ENCODE results near the gene DGCR6. TPM values are rescaled to one million over a fixed set of nuclear protein-coding genes. Genes with fewer than 3 reads are reported as not detected.
"Not testable (repeated sequence)": the region's sequence is repeated elsewhere in the genome, so short reads cannot be mapped to it uniquely, and the experiment has no call there.

DGCR6 gene
- 1.3 and 4.4 TPM in 2 replicates for total RNA-seq (2014; rRNA removed; shearing (Covaris generic); ENCODE audit: low replicate concordance)

DNA sequence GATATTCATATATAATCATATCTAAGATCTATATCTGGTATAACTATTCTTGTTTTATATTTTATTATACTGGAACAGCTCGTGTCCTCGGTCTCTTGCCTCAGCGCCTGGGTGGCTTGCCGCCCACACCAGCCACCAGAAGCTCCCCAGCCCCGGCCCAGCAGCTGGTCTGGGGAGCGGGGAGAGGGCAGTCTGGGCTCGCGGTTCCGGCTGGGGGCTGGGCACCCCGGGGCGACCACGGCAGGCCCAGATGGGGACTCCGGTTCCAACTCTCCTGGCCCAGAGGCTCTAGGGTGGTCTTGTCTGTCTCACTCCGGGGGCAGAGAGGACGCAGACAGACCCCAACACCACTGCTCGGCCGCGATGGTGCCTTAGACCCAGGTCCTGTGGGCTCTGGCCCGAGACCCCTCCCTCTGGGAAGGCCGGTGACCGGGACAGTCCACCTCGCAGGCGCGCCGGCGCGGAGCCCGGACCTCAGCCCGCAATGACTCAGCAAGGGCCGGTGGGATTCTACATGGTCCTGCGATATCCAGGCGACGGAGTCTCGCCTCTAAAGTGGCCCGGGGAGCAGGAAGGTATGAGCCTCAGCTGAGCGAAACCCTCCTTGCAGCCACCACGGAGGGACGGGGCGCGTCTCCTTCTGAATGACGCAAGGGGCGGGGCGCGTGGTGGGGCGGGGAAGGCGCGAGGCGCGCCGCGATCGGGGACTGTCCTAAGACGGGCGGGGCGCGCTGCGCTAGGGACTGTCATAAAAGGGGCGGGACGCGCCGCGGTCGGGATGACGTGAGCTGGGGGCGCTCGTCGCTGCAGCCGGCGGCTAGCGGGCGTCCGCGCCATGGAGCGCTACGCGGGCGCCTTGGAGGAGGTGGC, at the start of gene DGCR6:
TSS of gene DGCR6 (plus strand) at position 781 of the 870 bp plus-strand sequence. CDS start at position 836, 55 bp downstream.
- H3K9me3 ChIP-seq, result no peaks in the 10 kb centered on the region
- DNase-seq, result no peak
- no peaks in the 10 kb centered on the region for H3K27me3 ChIP-seq
- no peak within 1 kb of the TSS for H3K4me3 ChIP-seq
- no peaks in the 10 kb centered on the region for H3K36me3 ChIP-seq

DNA sequence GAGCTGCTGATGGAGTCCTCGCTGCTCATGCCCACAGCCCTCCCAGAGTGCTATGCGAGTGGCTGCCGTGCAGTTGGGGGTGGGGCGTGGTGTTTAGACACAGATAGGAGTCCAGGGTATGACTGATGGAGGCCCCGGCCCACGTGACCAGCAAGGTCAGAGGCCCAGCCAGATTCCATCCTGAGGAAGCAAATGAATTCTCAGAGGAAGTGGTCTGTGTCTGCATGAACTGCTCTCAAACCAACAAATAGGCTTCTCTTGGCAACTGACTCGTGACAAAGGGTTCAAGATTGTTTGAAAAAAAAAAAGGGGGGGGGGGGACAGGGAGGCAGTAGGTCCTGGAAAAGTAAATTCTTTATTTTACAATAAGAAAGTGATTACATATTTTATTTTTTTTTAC, 46.8 kb upstream of the DGCR6 start:
- H3K9me3 ChIP-seq, H3K36me3 ChIP-seq, DNase-seq, H3K4me3 ChIP-seq, H3K27me3 ChIP-seq: not testable (repeated sequence)

DNA sequence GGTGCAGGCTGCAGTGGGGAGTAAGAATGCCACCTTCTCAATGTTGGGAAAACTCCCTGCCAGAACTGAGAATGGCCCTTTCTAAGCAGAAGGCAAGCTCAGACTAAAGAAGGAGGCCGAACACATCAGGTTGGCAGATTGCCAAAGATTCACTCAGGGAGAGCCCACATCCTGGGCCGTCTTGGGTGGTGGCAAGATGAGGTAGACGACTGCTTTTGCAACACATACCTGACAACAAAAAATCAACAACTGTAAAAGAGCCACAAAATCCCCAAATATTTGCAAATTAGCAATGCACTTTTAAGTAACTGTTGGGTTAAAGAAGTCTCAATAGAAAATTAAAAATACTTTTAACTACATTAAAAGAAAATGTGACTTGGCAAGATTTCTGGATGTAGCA, 24.9 kb upstream of the DGCR6 start:
- H3K36me3 ChIP-seq, H3K27me3 ChIP-seq, H3K4me3 ChIP-seq, H3K9me3 ChIP-seq, DNase-seq: not testable (repeated sequence)

DNA sequence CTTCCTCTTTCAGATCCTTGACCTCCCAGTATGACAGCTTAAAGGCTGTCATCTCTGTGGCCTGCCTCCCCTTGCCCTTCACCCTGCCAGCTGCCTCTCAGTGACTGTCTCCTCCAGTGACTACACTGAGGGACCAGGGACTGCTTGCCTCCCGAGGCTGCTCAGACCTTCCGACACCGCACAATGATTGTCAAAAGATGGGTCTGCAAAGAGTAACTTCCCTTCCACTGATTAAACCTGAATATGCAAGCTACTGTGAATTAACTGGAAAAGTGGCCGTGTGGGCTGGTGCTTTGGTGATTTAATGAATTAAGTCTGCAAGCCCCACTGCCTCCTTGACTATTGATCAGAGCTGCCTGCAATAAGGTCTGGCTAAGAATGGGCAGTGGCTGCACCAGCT, 21.7 kb upstream of the DGCR6 start:
- not testable (repeated sequence) for H3K27me3 ChIP-seq, DNase-seq, H3K4me3 ChIP-seq, H3K36me3 ChIP-seq, H3K9me3 ChIP-seq

DNA sequence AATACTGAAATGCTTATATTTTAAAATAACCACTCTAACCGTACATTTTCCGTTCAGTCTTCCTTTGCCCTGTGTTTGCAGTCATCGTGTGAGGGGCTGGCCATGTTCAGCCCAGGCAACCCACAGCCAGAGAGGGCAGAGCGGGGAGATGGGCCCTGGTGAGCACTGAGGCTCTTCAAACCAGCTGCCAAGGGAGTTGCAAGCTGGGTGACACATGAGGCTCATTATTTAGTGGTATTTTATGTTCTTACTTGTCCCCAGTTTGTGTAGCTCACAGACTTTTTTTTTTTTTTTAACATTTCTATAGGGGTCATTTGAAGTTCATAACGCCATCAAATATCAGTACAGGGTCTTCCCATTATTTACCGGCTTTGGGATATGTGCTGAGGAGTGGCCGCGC, 18.0 kb upstream of the DGCR6 start:
- DNase-seq, result no peak
- H3K36me3 ChIP-seq, result no peaks in the 10 kb centered on the region

DNA sequence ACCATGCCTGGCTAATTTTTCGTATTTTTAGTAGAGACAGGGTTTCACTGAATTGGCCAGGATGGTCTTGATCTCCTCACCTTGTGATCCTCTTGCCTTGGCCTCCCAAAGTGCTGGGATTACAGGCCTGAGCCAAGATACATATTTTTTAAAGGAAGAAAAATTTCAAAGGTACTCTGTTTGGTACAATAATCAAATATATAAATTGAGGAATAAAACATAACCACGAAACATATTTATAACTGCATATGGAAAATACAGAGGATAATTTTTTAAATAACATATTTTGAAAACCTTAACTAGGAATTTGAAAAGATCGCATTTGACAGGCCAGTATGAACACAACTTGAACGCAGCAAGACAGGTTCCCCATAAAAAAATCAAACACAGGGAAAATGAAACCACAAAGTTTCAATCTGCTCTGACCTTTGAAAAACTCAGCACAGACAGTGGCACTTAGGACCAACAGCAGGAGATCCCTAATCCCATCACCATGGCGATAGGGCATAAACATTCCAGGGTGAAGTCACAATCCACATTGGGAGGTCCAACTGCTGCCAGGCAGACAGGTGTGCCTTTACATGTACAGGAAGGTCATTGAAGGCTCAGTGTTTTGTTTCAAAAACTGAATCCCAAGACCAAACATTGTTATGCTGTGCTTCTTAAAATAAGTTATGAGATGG, 15.5 kb upstream of the DGCR6 start:
- not testable (repeated sequence) for H3K9me3 ChIP-seq, H3K36me3 ChIP-seq

More for the DNA sequence above, 18.0 kb upstream of the DGCR6 start:
- Histone ChIP-seq H3K4me3 (no peak overlapping the region), H3K9me3 (no peaks in the 10 kb centered on the region), H3K27me3 (no peaks in the 10 kb centered on the region)

DNA sequence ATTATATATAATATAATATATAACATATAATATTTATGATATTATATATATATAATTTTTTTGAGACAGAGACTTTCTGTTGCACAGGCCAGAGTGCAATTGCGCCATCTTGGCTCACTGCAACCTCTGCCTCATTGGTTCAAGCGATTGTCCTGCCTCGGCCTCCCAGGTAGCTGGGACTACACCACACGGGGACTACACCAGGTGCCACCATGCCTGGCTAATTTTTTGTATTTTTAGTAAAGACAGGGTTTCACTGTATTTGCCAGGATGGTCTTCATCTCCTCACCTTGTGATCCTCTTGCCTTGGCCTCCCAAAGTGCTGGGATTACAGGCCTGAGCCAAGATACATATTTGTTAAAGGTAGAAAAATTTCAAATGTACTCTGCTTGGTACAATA, 12.3 kb upstream of the DGCR6 start:
- DNase-seq, H3K36me3 ChIP-seq, H3K4me3 ChIP-seq, H3K9me3 ChIP-seq, H3K27me3 ChIP-seq: not testable (repeated sequence)

More for the DNA sequence above, 15.5 kb upstream of the DGCR6 start:
- not testable (repeated sequence) for DNase-seq, H3K4me3 ChIP-seq, H3K27me3 ChIP-seq

DNA sequence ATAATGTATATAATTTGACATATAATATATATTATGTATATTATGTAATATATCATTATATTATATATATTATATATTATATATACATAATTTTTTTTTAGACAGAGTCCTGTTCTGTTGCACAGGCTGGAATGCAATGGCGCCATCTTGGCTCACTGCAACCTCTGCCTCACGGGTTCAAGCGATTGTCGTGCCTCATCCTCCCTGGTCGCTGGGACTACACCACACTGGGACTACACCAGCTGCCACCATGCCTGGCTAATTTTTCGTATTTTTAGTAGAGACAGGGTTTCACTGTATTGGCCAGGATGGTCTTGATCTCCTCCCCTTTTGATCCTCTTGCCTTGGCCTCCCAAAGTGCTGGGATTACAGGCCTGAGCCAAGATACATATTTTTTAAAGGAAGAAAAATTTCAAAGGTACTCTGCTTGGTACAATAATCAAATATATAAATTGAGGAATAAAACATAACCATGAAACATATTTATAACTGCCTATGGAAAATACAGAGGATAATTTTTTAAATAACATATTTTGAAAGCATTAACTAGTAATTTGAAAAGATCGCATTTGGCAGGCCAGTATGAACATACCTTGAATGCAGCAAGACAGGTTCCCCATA, 10.0 kb upstream of the DGCR6 start:
- H3K9me3 ChIP-seq, H3K27me3 ChIP-seq, DNase-seq, H3K36me3 ChIP-seq, H3K4me3 ChIP-seq: not testable (repeated sequence)

DNA sequence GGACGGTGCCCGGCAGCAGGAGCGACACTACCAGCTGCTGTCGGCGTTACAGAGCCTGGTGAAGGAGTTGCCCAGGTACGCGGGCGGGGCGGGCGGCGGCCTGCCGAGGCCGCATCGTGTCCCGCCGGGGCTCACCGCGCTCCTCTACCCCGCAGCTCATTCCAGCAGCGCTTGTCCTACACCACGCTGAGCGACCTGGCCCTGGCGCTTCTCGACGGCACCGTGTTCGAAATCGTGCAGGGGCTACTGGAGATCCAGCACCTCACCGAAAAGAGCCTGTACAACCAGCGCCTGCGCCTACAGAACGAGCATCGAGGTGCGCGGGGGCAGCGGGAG, 258 bp downstream of the DGCR6 start:
- not testable (repeated sequence) for H3K27me3 ChIP-seq, H3K9me3 ChIP-seq, DNase-seq, H3K36me3 ChIP-seq, H3K4me3 ChIP-seq

DNA sequence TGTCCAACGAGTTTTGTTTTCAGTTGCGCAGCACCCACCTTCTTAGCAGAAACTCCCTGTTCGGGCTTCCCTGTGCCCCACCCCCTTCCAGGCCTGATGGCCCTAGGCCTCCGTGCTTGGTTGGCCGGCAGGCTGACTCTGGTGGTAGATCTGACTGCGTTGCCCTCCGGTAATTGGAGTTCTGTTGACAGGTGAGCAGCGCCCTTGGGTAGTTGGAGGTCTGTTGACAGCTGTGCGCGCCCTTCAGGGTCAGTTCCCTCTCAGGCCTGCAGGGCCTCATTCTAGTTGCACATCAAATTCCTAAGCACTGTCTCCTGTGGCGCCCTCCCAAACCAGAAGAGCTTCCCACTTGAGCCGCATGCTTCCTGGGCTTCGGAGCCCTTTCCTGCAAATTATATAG, 776 bp downstream of the DGCR6 start:
- Histone ChIP-seq H3K9me3 (no peaks in the 10 kb centered on the region), H3K36me3 (no peaks in the 10 kb centered on the region), H3K27me3 (no peaks in the 10 kb centered on the region), H3K4me3 (no peak overlapping the region)
- no peak for DNase-seq

DNA sequence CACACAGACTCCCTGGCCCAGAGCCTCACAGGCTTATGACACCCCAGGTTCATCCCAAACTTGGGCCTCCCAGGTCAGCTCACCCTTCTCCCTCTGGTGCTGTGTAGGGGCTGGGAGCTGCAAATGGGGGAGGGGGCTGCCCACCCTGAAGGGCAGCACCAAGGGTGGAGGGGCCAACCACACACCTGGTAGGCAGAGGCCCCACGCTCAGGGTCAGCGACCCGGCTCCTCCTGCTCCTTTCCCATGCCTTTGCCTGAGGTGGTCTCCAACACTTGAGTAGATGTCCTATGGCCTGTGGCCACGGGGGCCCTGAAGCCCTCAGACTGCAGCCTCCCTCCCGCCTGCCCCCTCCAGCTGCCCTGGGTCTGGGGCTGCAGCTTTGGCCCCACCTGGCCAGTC, 3.4 kb downstream of the DGCR6 start:
- no peak overlapping the region for H3K4me3 ChIP-seq
- no peak for DNase-seq
- no peaks in the 10 kb centered on the region for H3K27me3 ChIP-seq
- H3K9me3 ChIP-seq, result no peaks in the 10 kb centered on the region
- H3K36me3 ChIP-seq, result no peaks in the 10 kb centered on the region

DNA sequence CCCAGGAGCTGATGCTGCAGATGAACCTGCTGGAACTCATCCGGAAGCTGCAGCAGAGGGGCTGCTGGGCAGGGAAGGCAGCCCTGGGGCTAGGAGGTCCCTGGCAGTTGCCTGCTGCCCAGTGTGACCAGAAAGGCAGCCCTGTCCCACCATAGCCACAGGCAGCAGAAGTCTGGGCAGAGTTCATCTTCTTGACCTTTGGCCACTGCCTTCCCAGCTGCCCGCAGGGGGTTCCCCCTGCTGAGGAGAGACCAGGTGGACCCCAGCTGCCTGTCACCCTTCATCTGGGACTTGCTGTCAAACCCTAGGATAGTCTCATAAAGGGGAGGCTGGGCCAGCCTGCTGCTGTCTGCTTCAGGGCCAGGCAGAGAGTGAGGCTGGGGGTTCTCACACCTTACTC, 5.4 kb downstream of the DGCR6 start:
- H3K27me3 ChIP-seq, H3K9me3 ChIP-seq, H3K4me3 ChIP-seq, H3K36me3 ChIP-seq, DNase-seq: not testable (repeated sequence)

DNA sequence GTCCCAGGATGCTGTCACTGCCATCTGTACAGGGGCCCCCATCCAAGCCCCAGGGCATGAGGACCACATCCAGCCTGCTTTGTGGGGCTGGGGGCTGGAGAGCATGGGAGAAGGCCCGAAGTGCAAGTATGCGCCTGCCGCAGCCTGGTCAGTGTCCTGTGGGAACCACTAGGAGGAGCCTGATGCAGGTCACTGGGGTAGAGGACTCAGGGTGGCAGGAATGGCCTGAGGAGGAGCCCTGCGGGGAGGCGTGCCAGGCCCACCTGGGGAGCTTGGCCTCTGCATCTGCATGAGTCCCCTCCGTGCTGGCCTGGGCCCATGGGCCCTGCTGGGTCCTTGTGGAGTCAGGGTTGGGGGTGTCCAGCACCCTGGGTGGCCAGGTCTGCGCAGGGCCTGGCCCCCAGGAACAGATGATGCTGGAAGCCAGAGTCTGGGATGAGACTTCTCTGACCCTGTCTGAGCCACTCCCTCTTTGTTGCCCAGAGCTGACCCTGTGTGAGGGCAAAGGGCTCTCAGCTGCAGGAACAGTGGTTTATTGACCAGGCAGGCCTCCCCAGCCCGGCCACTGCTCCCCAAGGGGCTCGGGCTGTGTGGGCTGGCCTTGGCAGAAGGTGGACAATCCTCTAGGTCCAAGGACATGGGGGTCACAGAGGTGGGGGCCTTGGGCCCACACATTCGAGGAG, 6.3 kb downstream of the DGCR6 start:
- not testable (repeated sequence) for H3K36me3 ChIP-seq, DNase-seq, H3K27me3 ChIP-seq, H3K9me3 ChIP-seq, H3K4me3 ChIP-seq

DNA sequence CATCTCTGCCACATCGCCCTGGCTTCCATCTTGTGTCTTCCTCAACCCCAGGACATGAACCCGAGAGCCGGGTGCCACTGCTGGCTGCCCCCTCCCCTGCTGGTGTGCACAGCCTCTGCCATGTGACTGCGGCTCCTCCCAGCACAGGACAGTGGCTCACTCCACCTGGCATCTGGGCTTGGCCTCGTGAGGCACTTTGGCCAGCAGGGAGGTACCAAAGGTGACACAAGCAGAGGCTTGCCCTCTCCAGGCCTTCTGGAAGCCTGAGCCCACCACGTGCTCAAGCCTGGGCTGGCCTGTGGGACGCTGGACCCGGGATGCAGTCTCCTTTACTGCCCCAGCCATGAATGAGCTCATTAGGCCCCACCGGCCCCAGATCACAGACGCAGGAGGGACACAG, 8.4 kb downstream of the DGCR6 start:
- H3K9me3 ChIP-seq, H3K27me3 ChIP-seq: not testable (repeated sequence)

DNA sequence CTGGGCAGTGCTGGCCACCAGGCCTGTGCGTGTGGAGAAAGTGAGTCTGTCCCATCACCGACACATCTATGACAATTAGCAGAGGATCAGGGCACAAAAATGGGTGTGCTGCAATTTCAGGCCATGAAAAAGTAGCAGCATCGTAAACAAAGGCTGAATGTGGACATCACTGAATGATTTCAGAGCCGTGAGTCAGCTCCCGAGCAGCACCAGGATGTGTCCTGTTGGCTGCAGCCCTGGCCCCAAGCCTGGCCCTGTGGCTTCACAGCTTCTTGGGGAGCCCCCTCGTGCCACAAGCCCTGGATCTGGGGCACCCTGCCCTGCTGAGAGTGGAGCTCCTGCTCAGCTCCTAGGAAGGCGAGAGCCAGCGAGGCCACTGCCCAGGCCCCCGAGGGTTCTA, 9.4 kb downstream of the DGCR6 start:
- not testable (repeated sequence) for H3K9me3 ChIP-seq, DNase-seq

More for the DNA sequence above, 8.4 kb downstream of the DGCR6 start:
- H3K36me3 ChIP-seq, DNase-seq, H3K4me3 ChIP-seq: not testable (repeated sequence)

DNA sequence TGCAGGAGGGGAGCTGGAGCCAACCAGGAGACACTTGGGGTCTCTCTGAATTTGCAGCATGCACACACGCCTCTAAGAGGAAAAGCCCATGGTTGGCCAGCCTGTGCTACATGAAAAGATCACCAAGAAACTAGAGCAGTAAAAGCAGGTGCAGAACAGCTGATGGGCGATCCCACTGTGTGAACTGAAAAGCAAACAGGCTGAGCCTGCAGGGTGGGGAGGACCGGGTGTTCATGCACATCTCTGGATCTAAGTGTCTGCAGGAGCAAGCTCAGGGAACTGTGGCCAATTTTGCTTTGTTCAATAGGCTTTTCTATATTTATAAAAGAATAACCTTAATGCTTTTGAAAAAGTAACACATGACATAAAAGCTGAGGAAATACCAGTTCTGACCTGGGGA, 11.7 kb downstream of the DGCR6 start:
- DNase-seq, H3K27me3 ChIP-seq, H3K9me3 ChIP-seq, H3K4me3 ChIP-seq, H3K36me3 ChIP-seq: not testable (repeated sequence)

More for the DNA sequence above, 9.4 kb downstream of the DGCR6 start:
- not testable (repeated sequence) for H3K27me3 ChIP-seq, H3K4me3 ChIP-seq, H3K36me3 ChIP-seq

DNA sequence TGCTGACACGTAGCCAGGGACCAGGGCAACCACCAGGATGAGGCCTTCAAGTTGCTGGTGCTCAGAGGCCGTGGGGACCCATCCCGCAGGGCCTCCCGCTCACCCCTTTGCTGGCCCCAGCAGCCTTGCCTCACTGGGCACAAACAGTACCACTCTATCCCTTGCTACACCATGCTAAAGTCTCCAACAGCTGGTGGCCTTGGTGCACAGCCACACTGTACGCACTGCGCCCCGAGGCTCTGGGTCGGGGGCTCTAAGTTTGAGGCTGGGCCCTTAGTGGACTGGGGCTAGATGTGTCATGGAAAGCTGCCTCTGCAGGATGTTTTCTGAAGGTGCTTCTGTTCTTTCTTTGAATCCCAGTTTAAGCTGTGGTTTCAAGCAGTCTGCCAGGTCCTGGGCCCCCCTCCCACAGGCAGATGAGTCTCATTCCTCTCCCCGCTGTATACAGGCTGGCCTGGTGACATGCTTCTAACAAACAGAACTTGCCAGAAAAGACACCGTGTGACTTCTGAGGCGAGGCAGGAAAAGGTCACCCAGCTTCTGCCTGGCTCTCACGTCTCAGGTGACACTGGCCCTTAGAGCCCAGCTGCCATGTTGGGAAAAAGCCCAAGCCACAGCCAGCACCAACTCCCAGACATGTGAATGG, 14.3 kb downstream of the DGCR6 start:
- not testable (repeated sequence) for DNase-seq, H3K27me3 ChIP-seq, H3K9me3 ChIP-seq, H3K4me3 ChIP-seq, H3K36me3 ChIP-seq

Data from MG63 (cell line).